ENCODE results near the gene ZCCHC2.

The ZCCHC2 gene

GRCh38 chr18:62522178-62522503, 684 bp upstream of the ZCCHC2 start:
- Histone ChIP-seq H3F3A (ENCODE audit: insufficient read depth) (peaks cover 31% of the 10 kb centered on the region), H3K27me3 (ENCODE audit: low read length) (no peaks in the 10 kb centered on the region), H2AFZ (ENCODE audit: low read depth, low read length, severe bottlenecking) (peak overlapping the region; percentile 90), H3K27ac (ENCODE audit: low read depth, low read length) (peak overlapping the region; percentile 92; the same call in 1 of the 2 replicates), H3K9me3 (ENCODE audit: insufficient read depth, low read length) (no peaks in the 10 kb centered on the region), H4K20me1 (ENCODE audit: low read depth, low read length) (no peaks in the 10 kb centered on the region), H3K9ac (ENCODE audit: low read length) (peak overlapping the region; percentile 76), H3K4me2 (ENCODE audit: low read depth, low read length, poor library complexity, severe bottlenecking) (peak overlapping the region; percentile 77), H3K36me3 (ENCODE audit: low read length) (no peaks in the 10 kb centered on the region), H3K9me2 (replicated peaks; ENCODE audit: insufficient read depth, low read length) (no peaks in the 10 kb centered on the region), H3K79me2 (ENCODE audit: insufficient read depth, low read length) (peaks cover 32% of the 10 kb centered on the region), H3K4me3 (ENCODE audit: insufficient read depth, low read length, poor library complexity, severe bottlenecking) (peak overlapping the region; percentile 74)
- peak; percentile 97; the same call in 1 of the 2 replicates for TF ChIP-seq EZH2phosphoT487 (conservative IDR thresholded peaks at IDR 0.05; ENCODE audit: low read length)
- TF ChIP-seq CTCF (IDR thresholded peaks at IDR 0.05; ENCODE audit: insufficient read depth, low read length, poor library complexity, severe bottlenecking) = no peak

GRCh38 chr18:62523255-62523588, 397 bp downstream of the ZCCHC2 start:
- Histone ChIP-seq H3K4me3 (ENCODE audit: insufficient read depth, low read length, poor library complexity, severe bottlenecking) (no peak overlapping the region), H3K27me3 (ENCODE audit: low read length) (no peaks in the 10 kb centered on the region), H2AFZ (ENCODE audit: low read depth, low read length, severe bottlenecking) (no peak overlapping the region), H3K9me3 (ENCODE audit: insufficient read depth, low read length) (no peaks in the 10 kb centered on the region), H3F3A (ENCODE audit: insufficient read depth) (peaks cover 38% of the 10 kb centered on the region), H3K79me2 (ENCODE audit: insufficient read depth, low read length) (peaks cover 43% of the 10 kb centered on the region), H3K27ac (ENCODE audit: low read depth, low read length) (peak overlapping the region; percentile 92), H3K9ac (ENCODE audit: low read length) (peak overlapping the region; percentile 94), H3K4me2 (ENCODE audit: low read depth, low read length, poor library complexity, severe bottlenecking) (no peak overlapping the region), H3K9me2 (replicated peaks; ENCODE audit: insufficient read depth, low read length) (no peaks in the 10 kb centered on the region), H4K20me1 (ENCODE audit: low read depth, low read length) (no peaks in the 10 kb centered on the region), H3K36me3 (ENCODE audit: low read length) (no peaks in the 10 kb centered on the region)
- TF ChIP-seq CTCF (IDR thresholded peaks at IDR 0.05; ENCODE audit: insufficient read depth, low read length, poor library complexity, severe bottlenecking) = no peak
- no peak for TF ChIP-seq EZH2phosphoT487 (conservative IDR thresholded peaks at IDR 0.05; ENCODE audit: low read length)

GRCh38 chr18:62523631-62524439, 1.0 kb downstream of the ZCCHC2 start:
- Histone ChIP-seq H2AFZ (ENCODE audit: low read depth, low read length, severe bottlenecking) (peak overlapping the region; percentile 25), H3K36me3 (ENCODE audit: low read length) (no peaks in the 10 kb centered on the region)

More at GRCh38 chr18:62523631-62524439, 1.0 kb downstream of the ZCCHC2 start:
- H3K9ac ChIP-seq (ENCODE audit: low read length) = peak overlapping the region; percentile 94
- TF ChIP-seq EZH2phosphoT487 (conservative IDR thresholded peaks at IDR 0.05; ENCODE audit: low read length) = no peak
- no peak for TF ChIP-seq CTCF (IDR thresholded peaks at IDR 0.05; ENCODE audit: insufficient read depth, low read length, poor library complexity, severe bottlenecking)
- H3K4me2 ChIP-seq (ENCODE audit: low read depth, low read length, poor library complexity, severe bottlenecking) = peak overlapping the region; percentile 96
- H4K20me1 ChIP-seq (ENCODE audit: low read depth, low read length) = no peaks in the 10 kb centered on the region
- H3K27me3 ChIP-seq (ENCODE audit: low read length) = no peaks in the 10 kb centered on the region
- peaks cover 49% of the 10 kb centered on the region for H3K79me2 ChIP-seq (ENCODE audit: insufficient read depth, low read length)
- peaks cover 38% of the 10 kb centered on the region for H3F3A ChIP-seq (ENCODE audit: insufficient read depth)
- peak overlapping the region; percentile 92 for H3K27ac ChIP-seq (ENCODE audit: low read depth, low read length)
- H3K9me2 ChIP-seq (replicated peaks; ENCODE audit: insufficient read depth, low read length) = no peaks in the 10 kb centered on the region
- no peaks in the 10 kb centered on the region for H3K9me3 ChIP-seq (ENCODE audit: insufficient read depth, low read length)
- peak overlapping the region; percentile 61 for H3K4me3 ChIP-seq (ENCODE audit: insufficient read depth, low read length, poor library complexity, severe bottlenecking)

All from SU-DHL-6 (cell line).